HG02885 (cell line): ENCODE data around the gene COL16A1.

ENCODE experiments used
- ATAC-seq: cut with Tn5 transposase; IDR thresholded peaks from one replicate; pipeline ENCODE4 v1.9.1; 2021; ENCODE audit warnings: mild to moderate bottlenecking; ENCODE audit not compliant: unreplicated experiment, poor library complexity

Gene COL16A1

DNA sequence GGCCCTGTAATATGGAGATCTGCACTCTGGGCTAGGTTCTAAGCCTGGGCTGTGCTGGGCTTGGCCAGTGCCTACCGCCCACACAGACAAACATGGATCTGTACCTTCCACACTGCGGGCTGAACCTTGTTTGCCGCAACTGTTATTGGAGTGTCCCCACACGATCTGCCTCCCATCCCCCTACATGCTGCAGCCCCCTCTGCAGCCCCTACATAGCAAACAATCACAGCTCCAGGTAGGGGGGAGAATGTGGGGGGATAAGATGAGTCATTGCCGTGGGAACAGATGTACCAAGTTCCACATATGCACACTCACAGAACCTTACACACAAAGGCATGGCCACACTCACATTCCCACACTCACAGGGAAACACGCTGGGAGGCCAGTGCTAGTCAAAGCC is 88.4 kb downstream of the COL16A1 start:
- no peak for ATAC-seq

DNA sequence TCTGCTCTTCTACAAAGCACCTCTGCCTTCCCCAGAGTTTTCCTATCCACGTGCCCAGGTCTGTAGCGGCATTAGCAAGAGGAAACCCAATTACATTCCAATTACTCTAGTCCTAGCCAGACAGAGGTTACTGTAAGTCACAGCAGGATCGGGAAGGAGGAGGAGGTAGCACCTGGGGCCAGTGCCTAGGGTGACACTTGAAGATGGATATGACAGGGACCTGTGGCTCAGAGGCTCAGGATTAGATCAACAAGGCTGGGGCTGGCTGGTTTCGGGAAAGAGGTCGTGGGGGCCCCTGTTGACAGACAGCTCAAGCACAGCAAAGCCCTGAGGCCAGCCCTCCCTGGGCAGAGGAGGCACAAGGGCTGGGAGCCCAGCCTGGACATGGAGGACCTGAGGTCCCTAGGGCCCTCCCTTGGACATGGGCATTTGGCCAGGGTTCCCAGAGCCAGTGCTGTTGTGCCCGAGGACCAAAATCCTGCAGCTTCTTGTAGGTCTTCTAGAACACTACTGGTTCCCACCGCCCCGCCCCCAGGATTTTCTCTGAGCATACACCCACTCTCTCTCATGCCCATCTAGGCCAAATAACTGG is 89.3 kb downstream of the COL16A1 start:
- no peak for ATAC-seq

DNA sequence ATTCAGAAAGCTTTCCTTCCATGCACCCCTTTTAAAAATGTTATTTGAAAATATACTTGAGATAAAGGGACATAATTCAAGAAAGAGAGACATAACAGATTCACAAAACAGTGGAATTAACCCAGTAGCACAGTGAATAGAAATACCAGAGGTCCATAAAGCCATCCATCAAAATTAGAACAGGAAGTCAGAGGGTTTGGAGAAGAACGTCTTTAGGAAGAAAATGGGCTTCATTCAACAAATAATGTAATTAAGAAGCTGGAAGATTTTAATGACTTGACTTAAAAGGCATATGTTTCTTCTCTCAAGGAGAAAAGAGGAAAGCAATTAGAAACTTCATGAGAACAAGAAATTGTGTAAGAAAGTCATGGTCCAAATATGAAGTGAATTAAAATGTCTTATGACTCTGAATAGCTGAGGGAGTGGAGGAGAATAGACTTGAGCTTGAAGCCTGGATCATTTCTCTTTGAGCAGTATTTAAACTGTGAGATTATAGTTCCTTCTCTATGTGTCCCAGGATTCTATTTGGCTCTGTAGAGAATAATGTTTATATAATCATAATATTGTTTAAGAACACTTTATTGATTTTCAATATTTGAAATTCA is 94.2 kb downstream of the COL16A1 start:
- no peak for ATAC-seq

DNA sequence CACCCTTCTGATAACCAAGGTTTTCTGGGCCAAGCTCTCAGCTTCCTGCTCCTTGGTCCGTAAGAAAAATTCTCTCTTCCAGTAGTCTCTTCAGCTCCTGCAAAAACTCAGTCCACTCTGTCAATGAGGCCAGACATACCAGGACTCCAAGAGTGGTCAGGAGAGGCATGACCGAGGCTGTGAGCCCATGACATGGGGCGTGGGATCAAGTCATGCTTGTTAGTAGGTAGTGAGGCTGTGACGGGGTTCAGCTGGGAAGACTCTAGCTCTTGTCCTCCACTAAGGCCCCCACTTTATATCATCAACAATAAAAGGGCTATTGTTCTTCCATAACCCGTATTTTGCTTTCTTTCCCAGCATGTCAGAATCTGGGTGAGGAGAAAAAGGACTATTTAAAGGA is 96.5 kb downstream of the COL16A1 start:
- ATAC-seq = no peak

DNA sequence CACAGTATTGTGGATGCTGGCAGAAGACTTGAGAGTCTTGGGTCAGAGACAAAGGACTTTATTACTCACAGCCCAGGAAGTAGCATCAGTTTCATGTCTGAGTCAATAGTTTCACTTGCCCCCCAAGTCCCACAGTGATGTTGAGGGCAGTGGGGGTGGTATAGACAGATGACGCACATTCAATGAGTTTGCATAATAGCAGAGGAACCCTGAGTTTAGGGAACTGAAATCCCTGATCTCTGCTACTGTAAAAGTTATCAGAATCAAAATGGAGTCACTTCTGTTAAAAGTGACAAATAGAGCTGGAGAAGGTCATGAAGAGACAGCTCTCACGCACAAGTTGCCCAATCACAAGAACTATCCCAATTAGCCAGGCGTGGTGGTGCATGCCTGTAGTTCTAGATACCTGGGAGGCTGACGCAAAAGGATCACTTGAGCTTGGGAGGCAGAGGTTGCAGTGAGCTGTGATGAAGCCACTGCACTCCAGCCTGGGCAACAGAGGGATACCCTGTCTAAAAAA is 97.8 kb downstream of the COL16A1 start:
- peak; percentile 81 for ATAC-seq
